ENCODE data around the gene PPP1R2. TPM values are rescaled to one million over a fixed set of nuclear protein-coding genes. Genes with fewer than 3 reads are reported as not detected.
A peak's percentile ranks its signal among the peaks of the same experiment; 100 is the strongest.

Gene PPP1R2
- total and polyA plus RNA-seq, 9 of the 15 experiments (the other 6 are each of a cell fraction or from before 2014, with no cell fraction given): 9.4 to 115 (median 40.3) TPM

- no peak for TF ChIP-seq TOE1 (IDR thresholded peaks at IDR 0.05; ENCODE audit: borderline replicate concordance)
- peak; percentile 69; the same call in 1 of the 2 replicates for TF ChIP-seq TOE1 (CRISPR knock-in tag; IDR thresholded peaks at IDR 0.05; ENCODE audit: borderline replicate concordance, low read depth)
- TF ChIP-seq POLR2H (tag; IDR thresholded peaks at IDR 0.05; ENCODE audit: low read depth): peak; percentile 78
- TF ChIP-seq KDM5B (IDR thresholded peaks at IDR 0.05; ENCODE audit: insufficient replicate concordance, low read depth, low read length): peak; percentile 94
- TF ChIP-seq SIN3A (IDR thresholded peaks at IDR 0.05; ENCODE audit: borderline replicate concordance in 2 of 2, control insufficient read depth in 1 of 2, low read depth in 2 of 2, low read length in 2 of 2): peak in 1 of 2 experiments; percentile 18; a peak in 1 of 4 replicates
- peak; percentile 85 for TF ChIP-seq FIP1L1 (IDR thresholded peaks at IDR 0.05; ENCODE audit: low read depth, low read length, poor library complexity, severe bottlenecking)
- peak; percentile 89; the same call in 1 of the 2 replicates for TF ChIP-seq CBX1 (IDR thresholded peaks at IDR 0.05; ENCODE audit: low read depth)
- TF ChIP-seq ZNF175 (CRISPR knock-in tag; IDR thresholded peaks at IDR 0.05; ENCODE audit: low read depth): 0 out of 2 replicates have a peak, but pooled peaks have one; percentile 10
- 0 out of 2 replicates have a peak, but pooled peaks have one; percentile 25 for TF ChIP-seq ESRRA (IDR thresholded peaks at IDR 0.05; ENCODE audit: borderline replicate concordance, low read depth)
- TF ChIP-seq CHD1 (IDR thresholded peaks at IDR 0.05; ENCODE audit: low read length): peak; percentile 89
- no peak for TF ChIP-seq ZNF23 (CRISPR knock-in tag; IDR thresholded peaks at IDR 0.05)
- no peak for TF ChIP-seq ZNF507 (tag; conservative IDR thresholded peaks at IDR 0.05)
- TF ChIP-seq ARID4B (CRISPR knock-in tag; IDR thresholded peaks at IDR 0.05): peak; percentile 60; the same call in 1 of the 2 replicates
- TF ChIP-seq ZNF384 (IDR thresholded peaks at IDR 0.05; ENCODE audit: low read depth, low read length): no peak; the same call in 1 of the 2 replicates
- TF ChIP-seq ZNF655 (CRISPR knock-in tag; IDR thresholded peaks at IDR 0.05): no peak
- no peak for TF ChIP-seq OTX1 (CRISPR knock-in tag; IDR thresholded peaks at IDR 0.05)
- TF ChIP-seq SIN3B (IDR thresholded peaks at IDR 0.05; ENCODE audit: low read depth): 0 out of 2 replicates have a peak, but pooled peaks have one; percentile 32
- TF ChIP-seq ZNF449 (CRISPR knock-in tag; IDR thresholded peaks at IDR 0.05): no peak
- TF ChIP-seq ELF1 (tag; IDR thresholded peaks at IDR 0.05): no peak
Measured at GRCh38 chr3:195542698-195543499, at the start of gene PPP1R2 (continued).

All from K562 (cell line).